HepG2 (cell line): Measurements from ENCODE around the gene CHI3L1. TPM values are rescaled to one million over a fixed set of nuclear protein-coding genes. Genes with fewer than 3 reads are reported as not detected.
A peak's percentile ranks its signal among the peaks of the same experiment; 100 is the strongest.

ENCODE experiments used
- ATAC-seq: fragments of 200-7000 bp; cut with Tn5 transposase; 3 replicates; pipeline ENCODE4 v1.9.1; 2020; ENCODE audit warnings: mild to moderate bottlenecking, moderate library complexity
- BruUV-seq: library from RNA; stranded (reverse); fragments of 400-500 nt; replicated peaks from 2 replicates; lab custom pipeline; 2021; lab: Mats Ljungman, UMichigan
- CTCF ChIA-PET: fragments of 300-600 bp; formaldehyde crosslinking; extraction: SDS; loops from one replicate; lab custom pipeline; 2021; ENCODE audit warnings: low total read pairs, inconsistent platforms, low intra/inter-chr PET ratio; lab: Yijun Ruan, JAX
- POLR2A ChIA-PET: fragments of 350-600 bp; sonication (Branson Sonifier 250); formaldehyde crosslinking; loops from one replicate; lab custom pipeline; 2020; ENCODE audit warnings: antibody characterized with exemption, inconsistent platforms; lab: Yijun Ruan, JAX
- DNase-seq: peaks from one replicate; pipeline ENCODE4 v3.0.0-alpha.2; 2015; ENCODE audit warnings: low spot score
- FAIRE-seq: peaks from 3 replicates; lab custom pipeline; 2011; peaks lifted over from hg19 to GRCh38; lab: Jason Lieb, UNC
- H2AFZ ChIP-seq: one replicate; pipeline ENCODE4 v1.6.1; 2011; ENCODE audit warnings: low read length, inconsistent platforms
- H3K27ac ChIP-seq: fragments of 300-600 bp; 3 replicates; pipeline ENCODE4 v1.8.0; 2011; ENCODE audit warnings: mixed run types, mild to moderate bottlenecking, mixed read lengths, low read length, inconsistent platforms; ENCODE audit not compliant: insufficient read depth; ENCODE audit errors: extremely low read length
- H3K27me3 ChIP-seq, 2 experiments: fragments of 200-600 bp in 1 of 2; 2 replicates in 1 of 2; 3 replicates in 1 of 2; pipeline versions ENCODE4 v1.6.0 to v1.8.0; 2011; ENCODE audit warnings: low read length in 2 of 2, mild to moderate bottlenecking in 2 of 2, moderate library complexity in 2 of 2, inconsistent platforms in 1 of 2; ENCODE audit not compliant: insufficient read depth in 2 of 2, control insufficient read depth in 1 of 2
- H3K36me3 ChIP-seq, 2 experiments: fragments of 200-600 bp in 1 of 2; replicated peaks in 1 of 2; 2 replicates in 1 of 2; 3 replicates in 1 of 2; pipeline versions ENCODE4 v1.5.1 to v1.8.0; 2011; ENCODE audit warnings: low read length in 2 of 2, inconsistent platforms in 1 of 2; ENCODE audit not compliant: insufficient read depth in 2 of 2, control insufficient read depth in 1 of 2
- H3K4me1 ChIP-seq: 2 replicates; pipeline ENCODE4 v1.5.1; 2012; ENCODE audit warnings: low read length, inconsistent platforms; ENCODE audit not compliant: insufficient read depth
- H3K4me2 ChIP-seq: 2 replicates; pipeline ENCODE4 v1.6.0; 2011; ENCODE audit warnings: low read depth, low read length, inconsistent platforms
- H3K4me3 ChIP-seq, 3 experiments: fragments of 200-600 bp in 1 of 3; sonication (generic), shearing (Covaris generic) in 1 of 3; replicated peaks in 1 of 3; 2 replicates each; pipeline ENCODE4 v1.5.1; 2011 to 2016; ENCODE audit warnings: low read length in 3 of 3, inconsistent platforms in 2 of 3, low read depth in 2 of 3, mild to moderate bottlenecking in 2 of 3, control low read depth in 1 of 3, mixed read lengths in 1 of 3; ENCODE audit not compliant: insufficient read depth in 1 of 3
- H3K79me2 ChIP-seq: one replicate; pipeline ENCODE4 v1.6.1; 2011; ENCODE audit warnings: low read length, inconsistent platforms; ENCODE audit not compliant: insufficient read depth
- H3K9ac ChIP-seq: 2 replicates; pipeline ENCODE4 v1.6.0; 2011; ENCODE audit warnings: mild to moderate bottlenecking, low read depth, low read length, inconsistent platforms; ENCODE audit not compliant: insufficient read depth
- H3K9me3 ChIP-seq: 2 replicates; pipeline ENCODE4 v1.5.1; 2012; ENCODE audit warnings: mild to moderate bottlenecking, low read length
- H4K20me1 ChIP-seq: 2 replicates; pipeline ENCODE4 v1.6.0; 2011; ENCODE audit warnings: inconsistent platforms, mild to moderate bottlenecking, low read length, moderate library complexity; ENCODE audit not compliant: insufficient read depth
- CEBPB ChIP-seq: IDR thresholded peaks from 2 replicates; pipeline ENCODE4 v1.6.1; 2011; ENCODE audit warnings: low read depth, low read length, improper control_type of control experiment, borderline replicate concordance
- CEBPG ChIP-seq: IDR thresholded peaks from 2 replicates; pipeline ENCODE4 v1.6.1; 2016
- ESRRA ChIP-seq: sonication (generic); formaldehyde crosslinking; IDR thresholded peaks from 2 replicates; pipeline ENCODE4 v1.5.1; 2020; ENCODE audit warnings: mild to moderate bottlenecking, low read depth, missing genetic modification reagents
- ETV5 ChIP-seq: IDR thresholded peaks from 2 replicates; pipeline ENCODE4 v1.6.1; 2018; ENCODE audit warnings: missing biosample characterization, missing genetic modification reagents, inconsistent platforms, borderline replicate concordance
- SPEN ChIP-seq: sonication (generic); formaldehyde crosslinking; IDR thresholded peaks from 2 replicates; pipeline ENCODE4 v1.5.1; 2020; ENCODE audit warnings: low read depth, mild to moderate bottlenecking, missing genetic modification reagents
- WGBS: methylation state at CpG from one replicate; pipeline ENCODE4 v1.1.6; 2017; ENCODE audit warnings: low lambda C conversion rate; 5-methylcytosine and 5-hydroxymethylcytosine counted together
- in situ Hi-C: cut with HindIII; loops from 2 replicates; pipeline ENCODE4 v1.10.0; 2017; ENCODE audit warnings: low pct_unique_long_range_greater_than_20kb; ENCODE audit not compliant: extremely low pct_ligation_motif_present
- intact Hi-C: fragments of 100-400 bp; cut with micrococcal nuclease; formaldehyde crosslinking; loops from one replicate; pipeline ENCODE4 v1.10.0; 2022; ENCODE audit not compliant: unreplicated experiment
- polyA plus RNA-seq, 8 experiments: library from polyadenylated mRNA; depleted of rRNA in 3 of 8; stranded (reverse) in 7 of 8; unstranded in 1 of 8; fragments of >200 nt; fragmentation: Illumina TruSeq in 4 of 8; extraction: Trizol in 4 of 8; gene quantifications; 2 replicates each; pipeline versions ENCODE4 v1.2.1 to v1.2.3, GENCODE V29; 2011 to 2016; ENCODE audit warnings: low read depth in 4 of 8, missing spikeins in 1 of 8, mixed read lengths in 1 of 8; ENCODE audit not compliant: insufficient read depth in 1 of 8
- total RNA-seq, 5 experiments: library from RNA; depleted of rRNA; stranded (reverse); fragments of >200 nt; fragmentation: Illumina TruSeq; extraction: Trizol; gene quantifications; 2 replicates each; pipeline ENCODE4 v1.2.3, GENCODE V29; 2016; ENCODE audit warnings: low read depth in 1 of 5
- TF ChIP-seq, protein P1 (sequence below), 2 experiments: sonication (generic) in 1 of 2; formaldehyde crosslinking in 1 of 2; IDR thresholded peaks; 2 replicates each; pipeline versions ENCODE4 v1.6.1 to v1.9.0; 2014 to 2022; ENCODE audit warnings: antibody characterized with exemption in 1 of 2, borderline replicate concordance in 1 of 2, inconsistent platforms in 1 of 2, low read depth in 1 of 2, missing genetic modification reagents in 1 of 2
- TF ChIP-seq, protein P2 (sequence below): sonication (generic); formaldehyde crosslinking; IDR thresholded peaks from 2 replicates; pipeline ENCODE4 v1.4.0; 2020; ENCODE audit warnings: missing genetic modification reagents
- TF ChIP-seq, protein P3 (sequence below), 2 experiments: sonication (generic) in 1 of 2; formaldehyde crosslinking in 1 of 2; IDR thresholded peaks; 2 replicates each; pipeline versions ENCODE4 v1.4.0 to v1.6.1; 2016 to 2020; ENCODE audit warnings: borderline replicate concordance in 1 of 2, low read depth in 1 of 2, mild to moderate bottlenecking in 1 of 2, missing genetic modification reagents in 1 of 2

Gene CHI3L1
- total and polyA plus RNA-seq, 2 of the 13 experiments (the other 11 are each of a cell fraction or from before 2014, with no cell fraction given) = 0.09 to 0.13 TPM

DNA sequence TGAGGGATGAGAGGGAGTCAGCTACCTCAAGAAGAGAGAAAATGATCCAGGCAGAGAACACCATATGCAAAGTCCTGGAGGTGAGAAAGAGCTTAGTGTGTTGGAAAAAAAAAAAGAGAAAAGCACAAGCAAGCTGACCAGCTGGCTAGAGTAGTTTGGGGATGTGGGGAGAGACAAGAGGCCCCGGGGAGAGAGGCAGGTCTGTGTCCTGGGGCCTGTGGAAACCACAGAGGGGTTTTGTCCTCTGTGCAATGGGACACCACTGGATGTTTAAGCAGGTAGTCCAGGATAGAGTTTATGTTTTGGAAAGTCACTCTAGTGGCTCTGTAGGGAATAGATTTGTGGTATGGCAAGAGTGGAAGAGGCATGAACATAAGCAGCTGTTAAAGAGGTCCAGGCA, 14.4 kb upstream of the CHI3L1 start (continued):
- TF ChIP-seq, protein P1, sequence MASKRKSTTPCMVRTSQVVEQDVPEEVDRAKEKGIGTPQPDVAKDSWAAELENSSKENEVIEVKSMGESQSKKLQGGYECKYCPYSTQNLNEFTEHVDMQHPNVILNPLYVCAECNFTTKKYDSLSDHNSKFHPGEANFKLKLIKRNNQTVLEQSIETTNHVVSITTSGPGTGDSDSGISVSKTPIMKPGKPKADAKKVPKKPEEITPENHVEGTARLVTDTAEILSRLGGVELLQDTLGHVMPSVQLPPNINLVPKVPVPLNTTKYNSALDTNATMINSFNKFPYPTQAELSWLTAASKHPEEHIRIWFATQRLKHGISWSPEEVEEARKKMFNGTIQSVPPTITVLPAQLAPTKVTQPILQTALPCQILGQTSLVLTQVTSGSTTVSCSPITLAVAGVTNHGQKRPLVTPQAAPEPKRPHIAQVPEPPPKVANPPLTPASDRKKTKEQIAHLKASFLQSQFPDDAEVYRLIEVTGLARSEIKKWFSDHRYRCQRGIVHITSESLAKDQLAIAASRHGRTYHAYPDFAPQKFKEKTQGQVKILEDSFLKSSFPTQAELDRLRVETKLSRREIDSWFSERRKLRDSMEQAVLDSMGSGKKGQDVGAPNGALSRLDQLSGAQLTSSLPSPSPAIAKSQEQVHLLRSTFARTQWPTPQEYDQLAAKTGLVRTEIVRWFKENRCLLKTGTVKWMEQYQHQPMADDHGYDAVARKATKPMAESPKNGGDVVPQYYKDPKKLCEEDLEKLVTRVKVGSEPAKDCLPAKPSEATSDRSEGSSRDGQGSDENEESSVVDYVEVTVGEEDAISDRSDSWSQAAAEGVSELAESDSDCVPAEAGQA (IDR thresholded peaks at IDR 0.05; ENCODE audit: low read depth) = no peak
- TF ChIP-seq, protein P1 (CRISPR knock-in tag; IDR thresholded peaks at IDR 0.05; ENCODE audit: borderline replicate concordance) = no peak

DNA sequence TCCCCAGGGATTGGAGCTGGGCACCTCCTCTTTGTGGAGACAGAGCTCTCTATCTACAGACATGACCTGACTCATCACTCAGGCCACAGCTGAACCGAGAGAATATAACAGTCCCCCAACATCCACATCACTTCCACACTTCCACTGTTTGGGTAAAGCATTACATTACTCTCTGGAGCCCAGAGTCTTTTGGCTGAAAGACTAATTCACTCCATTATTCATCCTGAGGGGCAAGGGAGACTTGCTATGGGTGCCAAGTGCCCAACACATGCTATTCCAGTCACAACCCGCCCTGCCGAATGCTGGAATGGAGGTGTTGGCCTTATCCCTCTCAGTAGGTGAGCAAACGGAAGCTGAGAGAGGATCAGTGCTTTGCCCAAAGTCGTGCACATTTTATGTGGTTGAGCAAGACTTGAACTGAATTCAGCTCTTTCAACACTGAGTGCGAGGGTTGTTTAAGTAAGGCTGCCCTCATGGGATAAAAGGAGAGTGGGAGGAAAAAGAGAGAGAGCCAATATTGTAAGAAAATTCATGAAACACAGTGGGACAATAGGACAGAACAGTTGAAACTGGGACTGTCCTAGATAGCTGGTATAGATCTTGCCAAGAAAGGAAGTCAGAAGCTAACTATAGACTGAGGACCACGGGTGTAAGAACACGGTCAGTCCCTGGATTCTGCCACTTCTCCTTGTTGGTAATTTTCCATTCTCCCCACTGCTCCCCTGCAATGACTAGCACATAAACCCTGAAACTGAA, 13.5 kb upstream of the CHI3L1 start:
- Histone ChIP-seq H3K36me3 (no peaks in the 10 kb centered on the region), H3K4me2 (no peak overlapping the region), H3K9ac (no peak overlapping the region), H3K27ac (no peak overlapping the region), H4K20me1 (no peaks in the 10 kb centered on the region), H3K27me3 (peaks cover 0 to 7% of the 10 kb centered on the region in 2 experiments; a peak in 1 of 5 replicates), H3K4me1 (peaks cover 13% of the 10 kb centered on the region), H3K4me3 (no peak overlapping the region), H3K79me2 (no peaks in the 10 kb centered on the region), H2AFZ (no peak overlapping the region), H3K9me3 (no peaks in the 10 kb centered on the region)
- peak; percentile 63 for TF ChIP-seq CEBPB
- TF ChIP-seq CEBPG (CRISPR knock-in tag) = peak; percentile 37
- no peak for TF ChIP-seq SPEN
- TF ChIP-seq ETV5 = 0 out of 2 replicates have a peak, but pooled peaks have one; percentile 14
- TF ChIP-seq, protein P2, sequence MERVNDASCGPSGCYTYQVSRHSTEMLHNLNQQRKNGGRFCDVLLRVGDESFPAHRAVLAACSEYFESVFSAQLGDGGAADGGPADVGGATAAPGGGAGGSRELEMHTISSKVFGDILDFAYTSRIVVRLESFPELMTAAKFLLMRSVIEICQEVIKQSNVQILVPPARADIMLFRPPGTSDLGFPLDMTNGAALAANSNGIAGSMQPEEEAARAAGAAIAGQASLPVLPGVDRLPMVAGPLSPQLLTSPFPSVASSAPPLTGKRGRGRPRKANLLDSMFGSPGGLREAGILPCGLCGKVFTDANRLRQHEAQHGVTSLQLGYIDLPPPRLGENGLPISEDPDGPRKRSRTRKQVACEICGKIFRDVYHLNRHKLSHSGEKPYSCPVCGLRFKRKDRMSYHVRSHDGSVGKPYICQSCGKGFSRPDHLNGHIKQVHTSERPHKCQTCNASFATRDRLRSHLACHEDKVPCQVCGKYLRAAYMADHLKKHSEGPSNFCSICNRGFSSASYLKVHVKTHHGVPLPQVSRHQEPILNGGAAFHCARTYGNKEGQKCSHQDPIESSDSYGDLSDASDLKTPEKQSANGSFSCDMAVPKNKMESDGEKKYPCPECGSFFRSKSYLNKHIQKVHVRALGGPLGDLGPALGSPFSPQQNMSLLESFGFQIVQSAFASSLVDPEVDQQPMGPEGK (CRISPR knock-in tag) = peak; percentile 31; the same call in 1 of the 2 replicates
- no peak for TF ChIP-seq ESRRA (CRISPR knock-in tag)
- TF ChIP-seq, protein P3, sequence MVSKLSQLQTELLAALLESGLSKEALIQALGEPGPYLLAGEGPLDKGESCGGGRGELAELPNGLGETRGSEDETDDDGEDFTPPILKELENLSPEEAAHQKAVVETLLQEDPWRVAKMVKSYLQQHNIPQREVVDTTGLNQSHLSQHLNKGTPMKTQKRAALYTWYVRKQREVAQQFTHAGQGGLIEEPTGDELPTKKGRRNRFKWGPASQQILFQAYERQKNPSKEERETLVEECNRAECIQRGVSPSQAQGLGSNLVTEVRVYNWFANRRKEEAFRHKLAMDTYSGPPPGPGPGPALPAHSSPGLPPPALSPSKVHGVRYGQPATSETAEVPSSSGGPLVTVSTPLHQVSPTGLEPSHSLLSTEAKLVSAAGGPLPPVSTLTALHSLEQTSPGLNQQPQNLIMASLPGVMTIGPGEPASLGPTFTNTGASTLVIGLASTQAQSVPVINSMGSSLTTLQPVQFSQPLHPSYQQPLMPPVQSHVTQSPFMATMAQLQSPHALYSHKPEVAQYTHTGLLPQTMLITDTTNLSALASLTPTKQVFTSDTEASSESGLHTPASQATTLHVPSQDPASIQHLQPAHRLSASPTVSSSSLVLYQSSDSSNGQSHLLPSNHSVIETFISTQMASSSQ (IDR thresholded peaks at IDR 0.05; ENCODE audit: low read depth) = no peak
- TF ChIP-seq, protein P3 (CRISPR knock-in tag; IDR thresholded peaks at IDR 0.05; ENCODE audit: borderline replicate concordance) = no peak
- CTCF ChIA-PET = no interaction called here
- ATAC-seq = peak; percentile 71
- peak; percentile 39 for FAIRE-seq
- in situ Hi-C loops = no loop called here
- 6% methylated on average over 8 of the region's 8 CpGs for WGBS
- no TSS peak for BruUV-seq
- POLR2A ChIA-PET = no interaction called here
- intact Hi-C loops = no loop called here
- DNase-seq = peak; percentile 32
